Mesodermal cell (in vitro differentiated cells): ENCODE results near the gene TMEM14A.
A peak's percentile ranks its signal among the peaks of the same experiment; 100 is the strongest.
"Not testable (repeated sequence)": the region's sequence is repeated elsewhere in the genome, so short reads cannot be mapped to it uniquely, and the experiment has no call there.

Experiments used
- H3K27ac ChIP-seq: 2 replicates; pipeline ENCODE4 v1.7.0; 2013; ENCODE audit warnings: mild to moderate bottlenecking, low read depth, low read length, moderate library complexity; ENCODE audit not compliant: severe bottlenecking
- H3K36me3 ChIP-seq: 2 replicates; pipeline ENCODE4 v1.7.1; 2013; ENCODE audit warnings: mild to moderate bottlenecking, low read length, moderate library complexity; ENCODE audit not compliant: control insufficient read depth, insufficient read depth
- H3K4me1 ChIP-seq: one replicate; pipeline ENCODE4 v1.7.1; 2013; ENCODE audit warnings: mild to moderate bottlenecking, low read length; ENCODE audit not compliant: insufficient read depth, control insufficient read depth, poor library complexity, severe bottlenecking
- H3K4me3 ChIP-seq: 2 replicates; pipeline ENCODE4 v1.7.0; 2013; ENCODE audit warnings: low read length, control low read depth, mild to moderate bottlenecking; ENCODE audit not compliant: insufficient read depth, poor library complexity, severe bottlenecking; ENCODE audit errors: extremely low read depth
- H3K9me3 ChIP-seq: 2 replicates; pipeline ENCODE4 v1.7.1; 2013; ENCODE audit warnings: mild to moderate bottlenecking, low read length, moderate library complexity; ENCODE audit not compliant: control insufficient read depth
- WGBS, 2 experiments: methylation state at CpG; one replicate each; pipeline ENCODE4 v1.1.5; 2013; ENCODE audit warnings: missing lambda C conversion rate in 2 of 2; ENCODE audit not compliant: insufficient coverage in 2 of 2; 5-methylcytosine and 5-hydroxymethylcytosine counted together

TMEM14A gene

DNA sequence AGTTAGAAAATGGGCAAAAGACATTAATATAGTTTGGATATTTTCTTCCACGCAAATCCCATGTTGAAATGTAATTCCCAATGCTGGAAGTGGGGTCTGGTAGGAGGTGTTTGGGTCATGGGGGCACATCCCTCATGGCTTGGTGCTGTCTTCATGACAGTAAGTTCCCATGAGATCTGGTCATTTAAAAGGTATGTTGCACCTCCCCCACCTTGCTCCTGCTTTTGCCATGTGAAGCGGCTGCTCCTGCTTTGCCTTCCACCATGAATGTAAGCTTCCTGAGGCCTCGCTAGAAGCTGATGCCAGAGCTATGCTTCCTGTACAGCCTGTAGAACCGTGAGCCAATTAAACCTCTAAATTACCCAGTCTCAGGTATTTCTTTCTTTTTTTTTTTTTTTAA, 16.3 kb upstream of the TMEM14A start:
- H3K4me1 ChIP-seq: no peaks in the 10 kb centered on the region
- no peak overlapping the region for H3K4me3 ChIP-seq
- 100% methylated on average over 1 to 2 of the region's 4 CpGs for WGBS, 2 experiments
- no peaks in the 10 kb centered on the region for H3K36me3 ChIP-seq
- H3K27ac ChIP-seq: no peak overlapping the region
- H3K9me3 ChIP-seq: no peaks in the 10 kb centered on the region

DNA sequence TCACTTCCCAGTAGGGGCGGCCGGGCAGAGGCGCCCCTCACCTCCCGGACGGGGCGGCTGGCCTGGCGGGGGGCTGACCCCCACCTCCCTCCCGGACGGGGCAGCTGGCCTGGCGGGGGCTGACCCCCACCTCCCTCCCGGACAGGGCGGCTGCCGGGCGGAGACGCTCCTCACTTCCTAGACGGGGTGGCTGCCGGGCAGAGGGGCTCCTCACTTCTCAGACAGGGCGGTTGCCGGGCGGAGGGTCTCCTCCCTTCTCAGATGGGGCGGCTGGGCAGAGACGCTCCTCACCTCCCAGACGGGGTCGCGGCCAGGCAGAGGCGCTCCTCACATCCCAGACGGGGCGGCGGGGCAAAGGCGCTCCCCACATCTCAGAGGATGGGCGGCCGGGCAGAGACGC, 15.0 kb upstream of the TMEM14A start:
- WGBS, 2 experiments: 94% methylated on average over 3 of the region's 33 CpGs; no CpG with 5 or more reads in 1 of the 2 experiments
- H3K4me1 ChIP-seq, H3K27ac ChIP-seq, H3K36me3 ChIP-seq, H3K9me3 ChIP-seq, H3K4me3 ChIP-seq: not testable (repeated sequence)

DNA sequence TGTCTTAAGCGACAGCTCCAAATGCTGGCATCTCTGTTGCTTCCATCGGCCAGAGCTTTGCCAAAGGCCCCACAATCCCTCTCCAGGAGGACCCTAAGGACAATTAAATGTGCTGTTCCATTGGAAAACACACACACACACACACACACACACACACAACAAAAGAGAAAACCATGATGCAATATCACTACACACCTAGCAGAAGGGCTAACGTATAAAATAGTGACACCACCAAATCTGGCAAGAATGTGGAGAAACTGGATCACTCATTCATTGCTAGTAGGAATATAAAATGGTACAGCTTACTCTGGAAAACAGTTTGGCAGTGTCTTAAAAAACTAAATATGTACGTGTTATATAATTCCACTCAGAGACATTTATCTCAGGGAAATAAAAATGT, 13.0 kb upstream of the TMEM14A start:
- Histone ChIP-seq H3K36me3 (no peaks in the 10 kb centered on the region), H3K27ac (no peak overlapping the region), H3K4me1 (no peaks in the 10 kb centered on the region), H3K9me3 (no peaks in the 10 kb centered on the region), H3K4me3 (no peak overlapping the region)
- 80% methylated on average over 1 of the region's 4 CpGs; no CpG with 5 or more reads in 1 of the 2 experiments for WGBS, 2 experiments

DNA sequence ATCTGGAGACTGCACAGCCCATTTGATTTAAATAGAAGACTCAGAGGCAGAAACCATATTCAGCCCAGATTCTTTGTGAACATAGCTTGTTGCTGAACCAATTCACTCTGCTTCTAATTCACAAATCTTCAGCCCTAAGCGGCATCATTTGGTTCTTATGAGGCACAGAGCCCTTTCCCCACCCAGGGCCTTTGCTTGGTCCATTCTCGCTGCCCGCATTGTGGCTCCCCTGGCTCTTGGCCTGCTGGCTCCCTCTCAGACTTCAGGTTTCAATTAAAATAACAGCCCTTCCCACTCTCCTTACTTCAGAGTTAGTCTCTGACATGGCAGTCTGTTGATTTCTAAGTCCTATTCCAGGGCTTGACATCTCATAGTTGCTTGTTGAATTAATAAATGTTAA, 9.4 kb upstream of the TMEM14A start:
- Histone ChIP-seq H3K9me3 (no peaks in the 10 kb centered on the region), H3K4me3 (no peak overlapping the region), H3K4me1 (peaks cover 12% of the 10 kb centered on the region), H3K36me3 (peaks cover 1% of the 10 kb centered on the region), H3K27ac (no peak overlapping the region)
- WGBS, 2 experiments: 95 to 97% methylated on average over 3 of the region's 3 CpGs

DNA sequence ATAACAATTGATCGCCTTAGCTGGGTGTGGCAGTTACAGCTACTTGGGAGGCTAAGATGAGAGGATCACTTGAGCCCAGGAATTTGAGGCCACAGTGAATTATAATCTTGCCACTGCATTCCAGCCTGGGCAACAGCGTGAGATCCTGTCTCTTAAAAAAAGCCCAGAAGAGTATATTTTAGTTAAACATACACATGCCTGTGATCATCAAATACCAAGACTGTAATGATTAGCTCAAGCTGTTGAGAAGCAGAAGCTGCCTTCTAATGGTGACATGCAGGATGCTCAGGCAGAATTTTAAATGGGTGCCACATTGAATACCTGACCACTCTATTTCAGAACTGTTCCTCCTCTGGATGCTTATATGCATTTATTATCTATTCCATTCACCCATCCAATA, 8.9 kb upstream of the TMEM14A start:
- no peak overlapping the region for H3K27ac ChIP-seq
- no peaks in the 10 kb centered on the region for H3K9me3 ChIP-seq
- 88 to 100% methylated on average over 1 to 2 of the region's 2 CpGs for WGBS, 2 experiments
- peaks cover 6% of the 10 kb centered on the region for H3K36me3 ChIP-seq
- H3K4me3 ChIP-seq: no peak overlapping the region
- peaks cover 12% of the 10 kb centered on the region for H3K4me1 ChIP-seq

DNA sequence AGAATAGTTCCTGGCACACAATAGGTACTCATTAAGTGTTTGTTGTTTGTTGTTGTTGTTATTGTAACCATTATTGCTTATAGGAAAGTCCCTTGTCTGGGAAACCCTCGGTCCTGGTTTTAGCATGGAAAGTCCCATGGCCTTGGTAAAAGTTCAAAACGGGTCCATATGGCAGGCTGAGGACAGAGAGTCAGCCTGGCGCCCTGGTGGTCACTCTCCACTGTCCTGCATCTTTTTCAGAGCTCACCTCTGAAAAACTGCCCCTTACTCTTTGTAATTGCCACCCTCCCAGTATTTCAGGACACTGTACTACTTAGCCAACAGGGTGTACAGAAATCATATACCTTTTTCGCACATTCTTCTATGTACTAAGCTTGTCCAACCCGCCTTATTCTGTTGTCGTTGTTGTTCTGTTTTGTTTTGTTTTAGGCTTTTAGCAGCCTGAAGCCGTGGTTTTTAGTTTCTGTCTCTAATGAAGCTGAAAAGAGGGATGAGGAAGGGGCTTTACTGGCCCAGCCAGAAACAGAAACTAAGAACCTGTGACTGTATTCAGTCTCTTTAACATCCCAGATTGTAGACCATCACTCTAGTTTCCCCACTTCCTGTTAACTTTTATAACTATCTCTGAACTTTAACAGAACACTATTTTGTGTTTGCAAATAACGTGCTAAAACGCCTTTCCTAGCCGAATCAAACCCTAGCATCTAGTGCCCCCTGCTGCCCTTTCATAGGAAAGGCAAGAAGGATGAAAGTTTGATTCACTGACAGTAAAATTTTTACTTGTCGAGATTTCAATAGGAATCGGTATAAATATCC, 7.6 kb upstream of the TMEM14A start:
- peak overlapping the region; percentile 67 for H3K4me3 ChIP-seq
- peaks cover 12% of the 10 kb centered on the region for H3K4me1 ChIP-seq
- WGBS, 2 experiments: 33 to 34% methylated on average over 6 to 8 of the region's 12 CpGs
- H3K9me3 ChIP-seq: no peaks in the 10 kb centered on the region
- peaks cover 13% of the 10 kb centered on the region for H3K36me3 ChIP-seq
- H3K27ac ChIP-seq: peak overlapping the region; percentile 42

DNA sequence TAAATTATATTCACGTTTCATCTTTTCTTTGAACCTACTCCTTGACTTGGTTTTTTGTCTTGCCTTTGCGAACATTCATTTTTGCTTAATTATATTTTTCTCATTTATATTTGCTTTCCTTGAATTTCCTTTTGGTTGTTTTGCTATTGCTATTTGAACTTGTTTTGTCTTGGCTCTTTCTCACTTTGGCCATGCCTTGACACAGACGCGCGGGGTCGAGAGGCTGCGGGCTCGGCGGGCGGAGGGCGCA, 7.1 kb upstream of the TMEM14A start:
- H3K27ac ChIP-seq: peak overlapping the region; percentile 42
- H3K9me3 ChIP-seq: no peaks in the 10 kb centered on the region
- peak overlapping the region; percentile 67 for H3K4me3 ChIP-seq
- peaks cover 13% of the 10 kb centered on the region for H3K36me3 ChIP-seq
- peaks cover 12% of the 10 kb centered on the region for H3K4me1 ChIP-seq
- 0% methylated on average over 9 of the region's 11 CpGs for WGBS, 2 experiments

DNA sequence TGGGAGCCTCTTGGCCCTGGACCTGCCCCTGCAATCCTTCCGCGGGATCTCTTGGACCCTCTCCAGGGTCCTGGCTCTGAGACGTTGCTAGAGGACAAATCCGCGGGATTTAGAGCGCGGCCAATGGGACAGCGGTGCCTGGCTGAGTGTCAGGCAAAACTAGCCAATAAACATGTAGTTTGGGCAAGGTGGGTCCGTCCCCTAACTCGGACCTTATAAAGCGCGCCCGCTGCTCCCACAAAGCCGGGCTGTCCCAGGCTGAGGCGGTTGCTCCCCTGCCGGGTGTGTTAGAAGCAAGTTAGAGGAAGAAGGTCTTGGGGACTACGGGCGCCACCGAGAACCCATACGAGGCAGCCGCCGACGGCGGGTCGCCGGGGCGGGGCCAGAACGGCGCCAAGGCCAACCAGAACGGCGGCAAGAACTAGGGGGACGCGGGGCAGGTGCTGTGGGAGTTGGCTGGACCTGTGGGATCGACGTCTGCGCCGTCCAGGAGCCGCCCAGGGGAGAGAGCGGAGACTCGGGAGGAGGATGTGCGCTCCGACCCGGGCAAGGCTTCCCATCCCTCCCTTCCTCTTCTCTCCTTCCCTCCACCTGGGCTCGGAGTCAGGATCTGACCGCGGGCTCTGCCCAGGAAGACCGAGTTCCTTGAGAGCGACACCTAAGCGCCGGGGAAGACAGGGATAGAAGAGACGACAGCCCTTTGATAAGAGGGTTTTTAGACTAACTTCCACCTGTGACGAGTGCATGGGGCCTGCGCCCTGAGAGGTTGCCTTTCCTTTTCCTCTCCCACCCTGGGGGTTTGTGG, 6.5 kb upstream of the TMEM14A start:
- Histone ChIP-seq H3K4me3 (peak overlapping the region; percentile 67), H3K36me3 (peaks cover 13% of the 10 kb centered on the region), H3K4me1 (peaks cover 12% of the 10 kb centered on the region), H3K27ac (peak overlapping the region; percentile 42), H3K9me3 (no peaks in the 10 kb centered on the region)
- 2 to 4% methylated on average over 36 to 39 of the region's 53 CpGs for WGBS, 2 experiments

DNA sequence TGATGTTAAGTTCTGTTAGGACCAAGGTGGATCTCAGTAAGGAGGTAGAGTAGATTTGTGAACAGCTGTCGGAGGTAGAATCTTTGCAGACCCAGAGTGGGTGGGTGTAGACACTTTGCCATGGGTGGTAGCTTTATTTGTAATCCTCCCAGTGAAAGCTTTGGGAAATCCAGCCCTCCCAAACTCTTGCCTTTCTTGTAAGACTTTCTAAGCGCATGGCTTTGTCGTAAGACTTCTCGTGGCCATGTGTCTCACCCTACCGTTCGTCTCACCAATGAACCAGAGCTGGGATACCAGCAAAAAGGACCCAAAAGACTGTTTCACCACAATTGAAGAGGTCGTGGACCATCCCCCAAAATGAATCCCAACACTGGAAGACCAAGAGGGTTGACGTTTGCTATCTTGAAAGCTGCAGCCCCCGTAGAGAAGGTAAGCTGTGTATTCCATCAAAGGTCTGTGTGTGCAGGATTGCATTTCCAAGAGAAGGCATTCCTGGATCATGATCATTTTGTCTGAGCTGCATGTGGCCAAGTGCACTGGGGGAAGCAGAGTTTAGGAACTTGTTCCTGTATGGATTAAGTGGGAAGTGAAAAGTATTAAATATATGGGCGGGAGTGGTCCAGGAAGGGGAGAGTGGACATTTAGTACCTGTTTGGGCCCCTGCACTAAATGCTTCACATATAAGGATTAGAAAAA, 5.8 kb upstream of the TMEM14A start:
- H3K36me3 ChIP-seq: peaks cover 13% of the 10 kb centered on the region
- no peaks in the 10 kb centered on the region for H3K9me3 ChIP-seq
- peaks cover 12% of the 10 kb centered on the region for H3K4me1 ChIP-seq
- no peak overlapping the region for H3K27ac ChIP-seq
- peak overlapping the region; percentile 67 for H3K4me3 ChIP-seq
- 83 to 87% methylated on average over 8 to 9 of the region's 10 CpGs for WGBS, 2 experiments

DNA sequence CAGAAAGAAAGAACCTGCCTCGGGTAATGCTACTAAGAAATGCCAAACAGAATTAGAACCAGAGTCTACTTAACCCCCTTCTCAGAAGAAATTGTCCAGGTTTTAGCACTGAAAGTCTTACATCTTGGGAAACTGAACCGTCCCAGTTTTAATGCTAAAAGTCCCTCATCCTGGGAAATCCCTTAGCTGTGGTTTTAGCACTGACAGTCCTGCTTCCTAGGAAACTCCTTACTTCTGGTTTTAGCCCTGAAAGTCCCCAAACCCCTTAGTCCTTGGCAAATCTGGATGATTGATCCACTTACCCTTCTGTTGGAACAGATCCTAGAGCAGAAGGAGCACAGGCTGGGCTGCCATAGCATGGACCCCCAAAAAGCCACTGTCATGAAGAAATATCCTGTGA, 4.8 kb upstream of the TMEM14A start:
- no peaks in the 10 kb centered on the region for H3K9me3 ChIP-seq
- peaks cover 12% of the 10 kb centered on the region for H3K4me1 ChIP-seq
- no peak overlapping the region for H3K27ac ChIP-seq
- H3K4me3 ChIP-seq: peak overlapping the region; percentile 67
- 92 to 96% methylated on average over 1 to 2 of the region's 2 CpGs for WGBS, 2 experiments
- peaks cover 13% of the 10 kb centered on the region for H3K36me3 ChIP-seq
